Rectal smooth muscle tissue (tissue), 1 donor: Measurements from ENCODE around the gene MICAL3.

Source experiments
- H3K27ac ChIP-seq: one replicate; pipeline ENCODE4 v1.7.0; 2013; ENCODE audit warnings: low read depth, low read length, inconsistent platforms
- H3K27me3 ChIP-seq: one replicate; pipeline ENCODE4 v1.7.0; 2013; ENCODE audit warnings: low read length; ENCODE audit not compliant: control insufficient read depth, insufficient read depth
- H3K36me3 ChIP-seq: one replicate; pipeline ENCODE4 v1.7.0; 2013; ENCODE audit warnings: low read length; ENCODE audit not compliant: control insufficient read depth, insufficient read depth
- H3K4me1 ChIP-seq: one replicate; pipeline ENCODE4 v1.7.0; 2013; ENCODE audit warnings: low read length; ENCODE audit not compliant: control insufficient read depth, insufficient read depth
- H3K4me3 ChIP-seq: one replicate; pipeline ENCODE4 v1.7.0; 2013; ENCODE audit warnings: low read length
- H3K9ac ChIP-seq: one replicate; pipeline ENCODE4 v1.7.0; 2013; ENCODE audit warnings: low read length

The MICAL3 gene

GRCh38 chr22:17824457-17824856 is 199.9 kb downstream of the MICAL3 start:
- H3K36me3 ChIP-seq: peaks cover 27% of the 10 kb centered on the region

GRCh38 chr22:17823964-17824363 is 200.4 kb downstream of the MICAL3 start:
- H3K27me3 ChIP-seq: no peaks in the 10 kb centered on the region
- peaks cover 27% of the 10 kb centered on the region for H3K36me3 ChIP-seq
- no peaks in the 10 kb centered on the region for H3K4me1 ChIP-seq
- no peak overlapping the region for H3K27ac ChIP-seq
- no peak overlapping the region for H3K4me3 ChIP-seq
- no peak overlapping the region for H3K9ac ChIP-seq

More at GRCh38 chr22:17824457-17824856, 199.9 kb downstream of the MICAL3 start:
- Histone ChIP-seq H3K4me1 (no peaks in the 10 kb centered on the region), H3K27ac (no peak overlapping the region), H3K4me3 (no peak overlapping the region), H3K9ac (no peak overlapping the region), H3K27me3 (no peaks in the 10 kb centered on the region)

- H3K4me3 ChIP-seq: no peak overlapping the region
- no peak overlapping the region for H3K9ac ChIP-seq
- no peaks in the 10 kb centered on the region for H3K4me1 ChIP-seq
- H3K27me3 ChIP-seq: no peaks in the 10 kb centered on the region
- peaks cover 23% of the 10 kb centered on the region for H3K36me3 ChIP-seq
- H3K27ac ChIP-seq: no peak overlapping the region
Observed at GRCh38 chr22:17823226-17823625, 201.1 kb downstream of the MICAL3 start.

- Histone ChIP-seq H3K27ac (no peak overlapping the region), H3K9ac (no peak overlapping the region), H3K4me3 (no peak overlapping the region), H3K4me1 (no peaks in the 10 kb centered on the region), H3K36me3 (peaks cover 16% of the 10 kb centered on the region), H3K27me3 (no peaks in the 10 kb centered on the region)
Observed at GRCh38 chr22:17822087-17822486, 202.3 kb downstream of the MICAL3 start.

- no peak overlapping the region for H3K4me3 ChIP-seq
- H3K27me3 ChIP-seq: no peaks in the 10 kb centered on the region
- H3K27ac ChIP-seq: no peak overlapping the region
- no peaks in the 10 kb centered on the region for H3K4me1 ChIP-seq
- peaks cover 18% of the 10 kb centered on the region for H3K36me3 ChIP-seq
- H3K9ac ChIP-seq: no peak overlapping the region
Observed at GRCh38 chr22:17820879-17821439, 203.4 kb downstream of the MICAL3 start.

DNA sequence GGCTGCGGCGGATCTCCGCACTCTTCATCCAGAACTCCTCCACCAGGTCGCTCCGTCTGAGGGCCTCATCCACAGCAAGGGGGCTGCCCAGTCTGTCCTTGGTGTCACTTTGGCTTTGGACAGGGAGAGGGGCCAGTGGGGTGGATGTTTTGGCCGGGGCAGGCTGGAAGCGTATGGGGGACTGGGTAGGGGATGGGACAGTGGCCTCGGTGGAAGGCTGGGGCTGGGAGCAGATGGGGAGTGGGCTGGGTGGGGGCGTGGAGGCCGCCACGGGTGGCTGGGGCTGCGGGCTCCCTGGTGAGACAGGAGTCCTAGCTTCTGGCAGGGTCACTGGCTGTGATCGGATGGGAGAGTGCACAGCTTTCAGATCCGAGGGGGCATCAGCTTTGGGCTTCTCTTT is 205.7 kb downstream of the MICAL3 start:
- Histone ChIP-seq H3K36me3 (peaks cover 15% of the 10 kb centered on the region), H3K27ac (no peak overlapping the region)

DNA sequence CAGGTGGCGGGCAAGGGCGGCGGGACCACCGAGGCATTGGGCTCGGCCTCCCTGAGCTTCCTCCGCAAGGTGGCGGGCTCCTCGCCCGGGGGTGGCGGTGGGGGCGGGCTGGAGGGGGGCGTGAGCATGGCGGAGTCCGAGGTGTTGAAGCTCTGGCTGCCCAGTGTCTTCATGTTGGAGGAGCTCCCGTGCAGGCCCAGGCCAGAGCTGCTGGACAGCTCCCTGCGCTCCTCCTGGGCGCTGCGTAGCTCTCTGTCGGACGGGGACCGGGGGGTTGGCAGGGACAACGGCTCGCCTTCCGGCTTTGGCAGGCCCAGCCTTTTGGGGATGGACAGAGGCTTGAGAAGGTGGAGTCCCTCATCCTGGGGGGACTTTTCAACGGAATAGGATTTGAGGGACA is 206.2 kb downstream of the MICAL3 start:
- no peaks in the 10 kb centered on the region for H3K4me1 ChIP-seq

More for the DNA sequence above, 205.7 kb downstream of the MICAL3 start:
- Histone ChIP-seq H3K4me3 (no peak overlapping the region), H3K27me3 (no peaks in the 10 kb centered on the region), H3K4me1 (no peaks in the 10 kb centered on the region), H3K9ac (no peak overlapping the region)

GRCh38 chr22:17817511-17818065 is 206.8 kb downstream of the MICAL3 start:
- Histone ChIP-seq H3K4me1 (no peaks in the 10 kb centered on the region), H3K27ac (no peak overlapping the region), H3K4me3 (no peak overlapping the region), H3K36me3 (peaks cover 21% of the 10 kb centered on the region), H3K27me3 (no peaks in the 10 kb centered on the region), H3K9ac (no peak overlapping the region)

More for the DNA sequence above, 206.2 kb downstream of the MICAL3 start:
- Histone ChIP-seq H3K27ac (no peak overlapping the region), H3K27me3 (no peaks in the 10 kb centered on the region), H3K36me3 (peaks cover 20% of the 10 kb centered on the region), H3K4me3 (no peak overlapping the region), H3K9ac (no peak overlapping the region)

DNA sequence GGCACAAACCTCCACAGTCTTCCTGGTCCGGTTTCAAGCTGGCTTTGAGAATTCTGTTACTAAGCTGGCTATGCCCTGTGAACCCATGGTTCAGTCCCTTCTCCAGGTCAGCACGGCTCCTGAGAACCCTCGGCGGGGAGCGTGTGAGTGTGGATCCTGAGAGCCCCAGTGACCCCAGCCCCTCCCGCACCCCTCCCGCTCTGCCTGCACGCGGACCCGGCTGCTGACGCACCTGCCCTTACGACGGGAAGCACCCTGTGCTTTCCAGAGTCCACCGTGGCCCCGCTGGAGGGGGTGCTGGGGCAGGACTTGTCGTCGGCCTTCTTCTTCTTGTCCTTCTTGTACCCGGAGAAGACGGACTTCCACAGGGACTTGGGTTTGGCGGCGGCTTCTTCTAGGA is 207.3 kb downstream of the MICAL3 start:
- no peak overlapping the region for H3K4me3 ChIP-seq
- no peak overlapping the region for H3K27ac ChIP-seq
- no peaks in the 10 kb centered on the region for H3K27me3 ChIP-seq
- H3K9ac ChIP-seq: no peak overlapping the region
- no peaks in the 10 kb centered on the region for H3K4me1 ChIP-seq
- peaks cover 21% of the 10 kb centered on the region for H3K36me3 ChIP-seq

GRCh38 chr22:17816649-17817048 is 207.7 kb downstream of the MICAL3 start:
- no peak overlapping the region for H3K9ac ChIP-seq
- peaks cover 21% of the 10 kb centered on the region for H3K36me3 ChIP-seq
- H3K27me3 ChIP-seq: no peaks in the 10 kb centered on the region
- no peaks in the 10 kb centered on the region for H3K4me1 ChIP-seq
- H3K27ac ChIP-seq: no peak overlapping the region
- H3K4me3 ChIP-seq: no peak overlapping the region

DNA sequence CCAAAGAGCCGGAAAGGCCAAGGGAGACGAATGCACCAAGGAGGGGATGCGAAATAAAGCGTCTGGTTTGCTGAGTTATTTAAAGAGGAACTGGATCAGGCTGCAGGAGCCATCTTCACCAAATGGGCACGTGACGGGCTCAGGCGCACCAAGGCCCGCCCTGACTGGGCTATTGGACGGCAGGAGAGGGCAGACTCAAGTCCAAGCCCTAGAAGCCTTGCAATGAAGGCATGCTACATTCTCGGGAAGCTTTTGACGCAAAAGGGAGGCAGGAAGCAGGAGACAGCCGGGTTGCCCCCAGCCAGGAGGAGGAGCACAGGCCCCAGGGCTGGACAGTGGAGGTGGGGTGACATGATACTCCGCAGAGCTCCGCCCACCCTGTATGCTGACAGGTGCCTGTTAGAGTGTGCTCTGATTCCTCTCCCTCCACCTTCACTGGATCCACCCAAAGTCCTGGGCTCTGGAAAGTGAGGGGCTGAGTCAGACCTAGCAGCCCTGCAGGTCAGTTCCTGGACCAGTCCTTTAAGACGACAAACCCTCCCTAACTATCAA is 208.6 kb downstream of the MICAL3 start:
- no peaks in the 10 kb centered on the region for H3K27me3 ChIP-seq
- no peak overlapping the region for H3K4me3 ChIP-seq
- H3K9ac ChIP-seq: no peak overlapping the region
- H3K36me3 ChIP-seq: peaks cover 26% of the 10 kb centered on the region
- no peak overlapping the region for H3K27ac ChIP-seq
- no peaks in the 10 kb centered on the region for H3K4me1 ChIP-seq

DNA sequence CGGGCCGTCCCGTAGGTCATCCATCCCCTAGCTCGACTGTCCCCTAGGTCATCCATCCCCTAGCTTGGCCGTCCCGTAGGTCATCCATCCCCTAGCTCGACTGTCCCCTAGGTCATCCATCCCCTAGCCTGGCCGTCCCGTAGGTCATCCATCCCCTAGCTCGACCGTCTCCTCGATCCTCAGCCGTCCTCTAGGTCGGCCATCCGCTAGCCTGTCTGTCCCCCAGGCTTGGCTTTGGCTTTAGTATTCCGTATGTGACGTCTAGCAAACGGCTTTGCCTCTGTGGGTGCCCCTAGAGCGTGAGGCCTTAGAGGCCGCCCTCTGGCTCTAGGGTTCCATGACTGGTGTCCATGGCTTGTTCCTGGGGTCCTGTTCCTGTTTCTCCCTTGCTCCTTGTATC is 209.5 kb downstream of the MICAL3 start:
- Histone ChIP-seq H3K27ac (no peak overlapping the region), H3K4me1 (no peaks in the 10 kb centered on the region), H3K36me3 (peaks cover 30% of the 10 kb centered on the region), H3K4me3 (no peak overlapping the region), H3K27me3 (no peaks in the 10 kb centered on the region), H3K9ac (no peak overlapping the region)

DNA sequence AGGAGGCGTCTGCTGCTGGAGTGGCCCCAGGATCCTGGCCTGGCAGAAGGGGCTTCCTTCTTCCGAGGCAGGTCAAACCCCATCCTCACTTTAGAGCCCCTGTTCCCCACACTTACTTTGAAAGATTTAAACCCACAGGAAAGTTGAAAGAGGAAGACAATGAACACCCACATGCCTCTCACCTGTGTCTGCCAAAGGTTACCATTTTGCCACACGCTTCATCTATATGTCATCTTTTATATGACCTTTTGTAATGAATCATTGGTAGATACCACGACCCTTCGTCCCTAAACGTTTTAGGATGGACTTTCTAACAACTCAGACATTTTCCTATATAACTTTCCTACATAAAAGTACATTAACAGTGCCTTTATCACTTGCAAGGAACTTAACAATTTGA is 210.3 kb downstream of the MICAL3 start:
- Histone ChIP-seq H3K27me3 (no peaks in the 10 kb centered on the region), H3K36me3 (peaks cover 33% of the 10 kb centered on the region), H3K4me1 (no peaks in the 10 kb centered on the region), H3K4me3 (no peak overlapping the region), H3K27ac (no peak overlapping the region), H3K9ac (no peak overlapping the region)
